Stimulated activated CD8-positive, alpha-beta memory T cell treated with anti-CD3 and anti-CD28 coated beads, Interleukin-15, amount 100 ng/mL, for 1 hour (primary cell): ENCODE measurements around the gene OSBPL1A.
"Not testable (repeated sequence)": the region's sequence is repeated elsewhere in the genome, so short reads cannot be mapped to it uniquely, and the experiment has no call there.

Experiments
- DNase-seq: peaks from one replicate; pipeline ENCODE4 v3.0.0-alpha.2; 2020; ENCODE audit warnings: low read depth

OSBPL1A gene

DNA sequence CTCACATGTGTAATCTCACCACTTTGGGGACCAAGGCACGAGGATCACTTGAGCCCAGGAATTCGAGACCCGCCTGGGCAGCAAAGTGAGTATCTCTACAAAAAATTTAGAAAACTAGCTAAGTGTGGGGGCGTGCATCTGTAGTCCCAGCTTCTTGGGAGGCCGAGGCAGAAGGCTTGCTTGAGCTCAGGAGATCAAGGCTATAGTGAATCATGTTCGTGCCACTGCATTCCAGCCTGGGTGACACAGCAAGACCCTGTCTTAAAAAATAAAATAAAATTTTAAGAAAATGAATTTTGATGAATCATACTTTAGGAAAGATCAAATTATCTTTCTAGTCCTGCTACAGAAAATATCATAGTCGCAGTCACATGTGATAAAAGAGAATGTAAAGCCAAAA, 211.8 kb downstream of the OSBPL1A start:
- no peak for DNase-seq

DNA sequence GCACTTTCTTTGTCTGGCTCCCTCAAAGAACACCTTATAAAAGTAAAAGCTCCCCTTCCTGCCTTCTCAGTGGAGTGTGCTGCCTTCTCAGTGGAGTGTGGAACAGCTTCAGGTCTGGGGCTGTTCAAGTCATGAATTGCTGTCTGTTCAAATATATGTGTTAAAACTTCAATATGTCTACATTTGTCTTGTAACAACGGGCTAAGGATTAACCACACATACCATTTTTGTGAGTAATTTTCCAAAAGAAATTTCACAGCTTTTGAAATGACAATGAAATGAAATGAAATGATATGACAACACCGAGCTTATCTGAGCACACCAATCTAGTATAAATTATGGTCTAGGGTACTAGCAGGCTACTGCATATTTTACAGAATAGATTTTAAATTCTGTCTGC, 215.8 kb downstream of the OSBPL1A start:
- DNase-seq: no peak

DNA sequence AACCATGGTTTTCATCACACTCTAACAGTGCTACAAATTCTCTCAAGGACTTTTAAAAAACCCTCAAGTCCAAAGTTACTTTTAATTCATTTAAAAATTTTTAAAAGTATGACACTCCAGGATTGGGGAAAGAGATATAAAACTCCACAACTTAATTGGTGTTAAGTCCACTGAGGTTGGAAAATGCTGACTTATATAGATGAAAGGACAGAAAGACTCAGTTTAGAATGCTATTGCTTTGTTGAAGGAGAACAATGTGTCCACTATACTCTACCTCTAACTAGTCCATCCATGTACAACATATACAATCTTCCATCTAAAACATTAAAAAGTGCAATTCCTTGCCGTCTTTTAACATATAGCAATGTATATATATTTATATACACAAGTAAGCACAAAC, 217.6 kb downstream of the OSBPL1A start:
- DNase-seq: no peak

GRCh38 chr18:24177499-24178133, 220.0 kb downstream of the OSBPL1A start:
- DNase-seq: no peak

- DNase-seq: peak; percentile 4
Observed at GRCh38 chr18:24176727-24177416, 220.8 kb downstream of the OSBPL1A start.

- DNase-seq: no peak
Observed at GRCh38 chr18:24173997-24174396, 223.6 kb downstream of the OSBPL1A start.

- DNase-seq: no peak
Observed at GRCh38 chr18:24170360-24170759, 227.3 kb downstream of the OSBPL1A start.

- DNase-seq: no peak
Observed at GRCh38 chr18:24168496-24168895, 229.1 kb downstream of the OSBPL1A start.

GRCh38 chr18:24161304-24161703, 236.3 kb downstream of the OSBPL1A start:
- DNase-seq: no peak

DNA sequence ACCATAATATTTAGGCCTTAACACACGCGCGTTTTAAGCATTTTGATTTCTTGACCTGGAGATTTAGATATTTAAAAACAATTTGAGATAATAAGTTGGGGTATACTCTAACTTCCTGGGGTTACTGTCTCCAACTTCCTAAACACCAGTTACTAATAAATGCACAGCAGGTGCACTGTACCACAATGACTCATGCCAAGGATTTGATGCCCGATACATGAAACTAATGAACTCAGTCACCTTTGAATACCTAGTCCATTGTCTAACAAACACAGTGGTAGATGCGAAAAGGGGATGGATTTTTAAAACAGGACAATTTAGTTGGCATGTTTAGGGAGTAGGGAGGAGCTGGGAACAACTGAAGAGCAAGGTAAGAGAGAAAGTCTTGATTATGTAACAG, 237.5 kb downstream of the OSBPL1A start:
- DNase-seq: no peak

DNA sequence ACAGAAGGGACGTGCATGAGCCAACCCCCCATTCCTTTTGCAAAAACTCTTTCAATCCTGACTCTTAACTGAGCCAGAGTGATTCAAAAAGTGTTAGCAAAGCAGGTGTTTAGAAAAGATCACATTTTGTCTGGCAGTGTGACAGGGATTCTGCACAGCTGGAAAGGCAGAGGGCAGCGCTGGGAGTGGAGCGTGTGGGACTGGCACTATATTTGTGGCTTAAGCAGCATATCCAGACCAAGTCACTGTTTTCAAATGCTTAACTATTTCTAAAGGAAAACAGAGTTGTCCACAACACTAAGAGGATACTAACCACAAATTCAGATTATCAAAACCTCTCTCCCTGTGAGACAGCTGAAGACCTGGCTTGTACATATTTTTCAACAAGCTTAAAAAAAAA, 239.8 kb downstream of the OSBPL1A start:
- no peak for DNase-seq

- no peak for DNase-seq
Observed at GRCh38 chr18:24153397-24153796, 244.2 kb downstream of the OSBPL1A start.

DNA sequence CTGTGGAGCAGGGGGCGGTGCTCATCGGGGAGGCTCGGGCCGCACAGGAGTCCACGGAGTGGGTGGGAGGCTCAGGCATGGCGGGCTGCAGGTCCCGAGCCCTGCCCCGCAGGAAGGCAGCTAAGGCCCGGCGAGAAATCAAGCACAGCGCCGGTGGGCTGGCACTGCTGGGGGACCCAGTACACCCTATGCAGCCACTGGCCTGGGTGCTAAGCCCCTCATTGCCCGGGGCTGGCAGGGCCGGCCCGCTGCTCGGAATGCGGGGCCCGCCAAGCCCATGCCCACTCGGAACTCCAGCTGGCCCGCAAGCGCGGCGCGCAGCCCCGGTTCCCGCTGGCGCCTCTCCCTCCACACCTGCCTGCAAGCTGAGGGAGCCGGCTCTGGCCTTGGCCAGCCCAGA, 248.0 kb downstream of the OSBPL1A start:
- not testable (repeated sequence) for DNase-seq

GRCh38 chr18:24142376-24142775, 255.2 kb downstream of the OSBPL1A start:
- DNase-seq: no peak

DNA sequence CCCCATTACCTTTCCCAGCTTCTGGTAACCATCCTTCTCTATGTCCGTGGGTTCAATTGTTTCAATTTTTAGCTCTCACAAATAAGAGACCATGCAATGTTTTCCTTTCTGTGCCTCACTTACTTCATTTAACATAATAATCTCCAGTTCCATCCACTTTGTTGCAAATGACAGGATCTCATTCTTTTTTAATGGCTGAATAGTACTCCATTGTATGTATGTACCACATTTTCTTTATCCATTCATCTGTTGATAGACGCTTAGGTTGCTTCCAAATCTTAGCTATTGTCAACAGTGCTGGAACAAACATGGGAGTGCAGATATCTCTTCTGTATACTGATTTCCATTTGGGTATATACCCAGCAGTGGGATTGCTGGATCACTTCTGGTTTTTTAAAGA, 256.9 kb downstream of the OSBPL1A start:
- DNase-seq: no peak

GRCh38 chr18:24138789-24139616, 258.6 kb downstream of the OSBPL1A start, which contains the start of gene CABYR:
Gene CABYR (plus strand): TSS chr18:24139062. CDS start chr18:24143115, 4,053 bp downstream.
- DNase-seq: peak; percentile 42

- DNase-seq: no peak
Observed at GRCh38 chr18:24138409-24138788, 259.2 kb downstream of the OSBPL1A start.

GRCh38 chr18:24136967-24137373, 260.7 kb downstream of the OSBPL1A start:
- no peak for DNase-seq

DNA sequence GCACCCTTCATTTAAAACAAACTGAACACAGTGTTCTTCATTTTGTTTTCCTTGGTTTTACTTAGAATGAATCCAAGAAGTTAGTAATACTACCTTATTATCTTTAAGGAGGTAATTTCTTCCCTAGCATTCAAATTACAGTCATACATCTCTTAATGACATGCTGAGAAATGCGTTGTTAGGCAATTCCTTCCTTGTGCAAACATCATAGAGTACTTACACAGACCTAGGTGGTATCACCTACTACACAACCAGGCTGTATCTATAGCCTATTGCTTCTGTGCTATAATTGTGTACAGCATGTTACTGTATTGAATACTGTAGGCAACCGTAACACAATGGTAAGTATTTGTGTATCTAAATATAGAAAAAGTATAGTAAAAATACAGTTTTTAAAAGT, 267.1 kb downstream of the OSBPL1A start:
- DNase-seq: no peak

- no peak for DNase-seq
Observed at GRCh38 chr18:24128700-24129099, 268.9 kb downstream of the OSBPL1A start.

DNA sequence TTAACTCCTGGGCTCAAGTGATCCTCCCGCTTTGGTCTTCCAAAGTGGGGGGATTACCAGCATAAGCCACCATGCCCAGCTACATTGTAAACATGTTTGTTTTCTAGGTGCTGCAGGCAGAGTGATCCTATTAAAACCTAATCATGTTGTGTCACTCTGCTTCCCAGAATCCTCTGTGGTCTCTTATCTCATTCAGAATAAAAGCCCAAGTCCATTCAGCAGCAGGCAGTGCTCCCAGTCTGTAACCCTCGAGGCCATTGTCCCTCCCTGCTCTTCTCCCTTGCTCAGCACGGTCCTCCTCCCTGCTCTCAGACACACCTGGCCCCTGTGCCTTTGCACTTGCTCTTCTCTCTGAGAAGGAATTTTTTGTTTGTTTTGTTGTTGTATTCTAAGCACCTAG, 269.9 kb downstream of the OSBPL1A start:
- no peak for DNase-seq

- DNase-seq: no peak
Observed at GRCh38 chr18:24126155-24126961, 271.3 kb downstream of the OSBPL1A start.
